ENCODE results near the gene AGBL3.
A peak's percentile ranks its signal among the peaks of the same experiment; 100 is the strongest.
"Not testable (repeated sequence)": the region's sequence is repeated elsewhere in the genome, so short reads cannot be mapped to it uniquely, and the experiment has no call there.

AGBL3 gene

GRCh38 chr7:135169141-135169963, 183.0 kb downstream of the AGBL3 start:
- no peak for DNase-seq

- DNase-seq, result no peak
Observed at GRCh38 chr7:135169964-135170273, 183.6 kb downstream of the AGBL3 start.

GRCh38 chr7:135170274-135170997, 184.1 kb downstream of the AGBL3 start, which contains the start of gene CYREN:
TSS of gene CYREN (minus strand) at chr7:135170707. CDS start at chr7:135168922, 1,785 bp downstream.
- peak; percentile 65 for DNase-seq

GRCh38 chr7:135170998-135171481, 184.7 kb downstream of the AGBL3 start:
- not testable (repeated sequence) for DNase-seq

- DNase-seq, result not testable (repeated sequence)
Observed at GRCh38 chr7:135171581-135172291, 185.4 kb downstream of the AGBL3 start.

- DNase-seq, result not testable (repeated sequence)
Observed at GRCh38 chr7:135173916-135174315, 187.6 kb downstream of the AGBL3 start.

- no peak for DNase-seq
Observed at GRCh38 chr7:135174941-135175340, 188.6 kb downstream of the AGBL3 start.

GRCh38 chr7:135175931-135176330, 189.6 kb downstream of the AGBL3 start:
- DNase-seq, result no peak

- no peak for DNase-seq
Observed at GRCh38 chr7:135177028-135177696, 190.9 kb downstream of the AGBL3 start.

GRCh38 chr7:135178364-135178763, 192.1 kb downstream of the AGBL3 start:
- no peak for DNase-seq

GRCh38 chr7:135179321-135179925, 193.1 kb downstream of the AGBL3 start:
- DNase-seq, result no peak

GRCh38 chr7:135180122-135180521, 193.8 kb downstream of the AGBL3 start:
- DNase-seq, result no peak

GRCh38 chr7:135181261-135181928, 195.1 kb downstream of the AGBL3 start:
- DNase-seq, result no peak

- no peak for DNase-seq
Observed at GRCh38 chr7:135181929-135182678, 195.8 kb downstream of the AGBL3 start.

GRCh38 chr7:135183478-135183877, 197.2 kb downstream of the AGBL3 start:
- no peak for DNase-seq

GRCh38 chr7:135184254-135184841, 198.0 kb downstream of the AGBL3 start:
- DNase-seq, result no peak

Measured in NCI-H510A treated with DMSO at 0.1 percent for 48 hours (cell line).